Measurements from ENCODE around the gene CALHM5.

The CALHM5 gene

GRCh38 chr6:116556065-116556464, 44.6 kb downstream of the CALHM5 start:
- DNase-seq = no peak

- DNase-seq = no peak
Observed at GRCh38 chr6:116556814-116557415, 45.5 kb downstream of the CALHM5 start.

- DNase-seq = no peak
Observed at GRCh38 chr6:116557893-116558292, 46.5 kb downstream of the CALHM5 start.

GRCh38 chr6:116560130-116560529, 48.7 kb downstream of the CALHM5 start:
- no peak for DNase-seq

GRCh38 chr6:116561377-116562018, 50.1 kb downstream of the CALHM5 start:
- DNase-seq = peak; percentile 65

- no peak for DNase-seq
Observed at GRCh38 chr6:116562019-116562403, 50.6 kb downstream of the CALHM5 start.

- DNase-seq = no peak
Observed at GRCh38 chr6:116562614-116563013, 51.2 kb downstream of the CALHM5 start.

- no peak for DNase-seq
Observed at GRCh38 chr6:116563830-116564229, 52.4 kb downstream of the CALHM5 start.

GRCh38 chr6:116564311-116564710, 52.9 kb downstream of the CALHM5 start:
- DNase-seq = no peak

- no peak for DNase-seq
Observed at GRCh38 chr6:116564921-116565872, 53.8 kb downstream of the CALHM5 start.

- DNase-seq = no peak
Observed at GRCh38 chr6:116568111-116568510, 56.7 kb downstream of the CALHM5 start.

GRCh38 chr6:116568821-116569755, 57.6 kb downstream of the CALHM5 start:
- DNase-seq = no peak

GRCh38 chr6:116570856-116571682, 59.6 kb downstream of the CALHM5 start, which contains the start of gene RWDD1:
RWDD1 (plus strand) TSS chr6:116571504; CDS start chr6:116571583, 79 bp downstream.
- DNase-seq = peak; percentile 98

GRCh38 chr6:116571683-116572000, 60.2 kb downstream of the CALHM5 start:
- DNase-seq = no peak

- DNase-seq = no peak
Observed at GRCh38 chr6:116572162-116572561, 60.7 kb downstream of the CALHM5 start.

Measured in activated gamma-delta T cell treated with Interleukin-2 at 50 U/mL for 16 hours (primary cell).